ENCODE data around the gene GDI1. TPM values are rescaled to one million over a fixed set of nuclear protein-coding genes. Genes with fewer than 3 reads are reported as not detected.
A peak's percentile ranks its signal among the peaks of the same experiment; 100 is the strongest.

Gene GDI1
- total RNA-seq, 3 donors from 2014 or later (not counting 1 experiment from before 2014, with no cell fraction given) = 138 to 174 (median 140) TPM

- no peak overlapping the region for H3K4me3 ChIP-seq (ENCODE audit: low read length)
- Mint-ChIP-seq H3K36me3 (no peaks in the 10 kb centered on the region), H3K4me1 (peaks cover 0 to 12% of the 10 kb centered on the region in 2 donors), H3K9me3 (no peaks in the 10 kb centered on the region), H3K4me3 (no peak overlapping the region), H3K27me3 (ENCODE audit: low read depth in 2 of 2) (no peaks in the 10 kb centered on the region), H3K27ac (no peak overlapping the region)
- ATAC-seq (no peak), DNase-seq (no peak)
- intact Hi-C loops (cut with micrococcal nuclease) = no loop called here
- H3K36me3 ChIP-seq (ENCODE audit: control insufficient read depth, insufficient read depth, low read length) = peaks cover 13% of the 10 kb centered on the region
- 100% methylated on average over 1 of the region's 5 CpGs for WGBS (ENCODE audit: insufficient coverage)
- peaks cover 38% of the 10 kb centered on the region for H3K4me1 ChIP-seq (ENCODE audit: control insufficient read depth, insufficient read depth, low read length)
- H3K9me3 ChIP-seq (ENCODE audit: control insufficient read depth, insufficient read depth, low read length) = no peaks in the 10 kb centered on the region
- no peak overlapping the region for H3K27ac ChIP-seq (ENCODE audit: low read length)
- H3K27me3 ChIP-seq (ENCODE audit: control insufficient read depth, insufficient read depth, low read length) = no peaks in the 10 kb centered on the region
- TF ChIP-seq CTCF (IDR thresholded peaks at IDR 0.05) = no peak
These were observed 44.2 kb downstream of the GDI1 start for GRCh38 chrX:154481195-154481594.

- DNase-seq (no peak), ATAC-seq (no peak)
- H3K36me3 Mint-ChIP-seq = no peaks in the 10 kb centered on the region
- H3K9me3 Mint-ChIP-seq = no peaks in the 10 kb centered on the region
- no peaks in the 10 kb centered on the region for H3K27me3 ChIP-seq (ENCODE audit: control insufficient read depth, insufficient read depth, low read length)
- H3K27ac Mint-ChIP-seq = no peak overlapping the region
- WGBS (ENCODE audit: insufficient coverage) = 90% methylated on average over 12 of the region's 14 CpGs
- H3K27me3 Mint-ChIP-seq (ENCODE audit: low read depth in 2 of 2) = no peaks in the 10 kb centered on the region
- no peak overlapping the region for H3K4me3 Mint-ChIP-seq
- H3K36me3 ChIP-seq (ENCODE audit: control insufficient read depth, insufficient read depth, low read length) = peaks cover 13% of the 10 kb centered on the region
- no peaks in the 10 kb centered on the region for H3K9me3 ChIP-seq (ENCODE audit: control insufficient read depth, insufficient read depth, low read length)
- intact Hi-C loops (cut with micrococcal nuclease) = no loop called here
- H3K4me3 ChIP-seq (ENCODE audit: low read length) = no peak overlapping the region
- no peak overlapping the region for H3K27ac ChIP-seq (ENCODE audit: low read length)
- TF ChIP-seq CTCF (IDR thresholded peaks at IDR 0.05) = no peak
- peaks cover 42% of the 10 kb centered on the region for H3K4me1 ChIP-seq (ENCODE audit: control insufficient read depth, insufficient read depth, low read length)
- peaks cover 0 to 14% of the 10 kb centered on the region in 2 donors for H3K4me1 Mint-ChIP-seq
These were observed 45.1 kb downstream of the GDI1 start for GRCh38 chrX:154481911-154482601.

- H3K9me3 ChIP-seq (ENCODE audit: control insufficient read depth, insufficient read depth, low read length) = no peaks in the 10 kb centered on the region
- no peak overlapping the region for H3K4me3 ChIP-seq (ENCODE audit: low read length)
- no peak overlapping the region for H3K27ac ChIP-seq (ENCODE audit: low read length)
- H3K4me1 ChIP-seq (ENCODE audit: control insufficient read depth, insufficient read depth, low read length) = peaks cover 49% of the 10 kb centered on the region
- DNase-seq = no peak
- WGBS (ENCODE audit: insufficient coverage) = 88% methylated on average over 7 of the region's 7 CpGs
- H3K4me3 Mint-ChIP-seq = no peak overlapping the region
- no peaks in the 10 kb centered on the region for H3K27me3 ChIP-seq (ENCODE audit: control insufficient read depth, insufficient read depth, low read length)
- H3K27me3 Mint-ChIP-seq (ENCODE audit: low read depth in 2 of 2) = no peaks in the 10 kb centered on the region
- H3K36me3 Mint-ChIP-seq = no peaks in the 10 kb centered on the region
- H3K9me3 Mint-ChIP-seq = no peaks in the 10 kb centered on the region
- TF ChIP-seq CTCF (IDR thresholded peaks at IDR 0.05) = no peak
- intact Hi-C loops (cut with micrococcal nuclease) = no loop called here
- H3K36me3 ChIP-seq (ENCODE audit: control insufficient read depth, insufficient read depth, low read length) = peaks cover 16% of the 10 kb centered on the region
- no peak for ATAC-seq
- H3K27ac Mint-ChIP-seq = no peak overlapping the region
- H3K4me1 Mint-ChIP-seq = peaks cover 3 to 17% of the 10 kb centered on the region in 2 donors
These were observed 45.8 kb downstream of the GDI1 start for GRCh38 chrX:154482786-154483185.

GRCh38 chrX:154483325-154483724 lies 46.4 kb downstream of the GDI1 start:
- Histone ChIP-seq H3K4me1 (ENCODE audit: control insufficient read depth, insufficient read depth, low read length) (peaks cover 46% of the 10 kb centered on the region), H3K36me3 (ENCODE audit: control insufficient read depth, insufficient read depth, low read length) (peaks cover 17% of the 10 kb centered on the region), H3K27me3 (ENCODE audit: control insufficient read depth, insufficient read depth, low read length) (no peaks in the 10 kb centered on the region), H3K9me3 (ENCODE audit: control insufficient read depth, insufficient read depth, low read length) (no peaks in the 10 kb centered on the region), H3K4me3 (ENCODE audit: low read length) (no peak overlapping the region), H3K27ac (ENCODE audit: low read length) (no peak overlapping the region)
- H3K9me3 Mint-ChIP-seq = no peaks in the 10 kb centered on the region
- H3K27ac Mint-ChIP-seq = no peak overlapping the region
- intact Hi-C loops (cut with micrococcal nuclease) = no loop called here
- ATAC-seq (no peak), DNase-seq (no peak)
- WGBS (ENCODE audit: insufficient coverage) = 75% methylated on average over 6 of the region's 7 CpGs
- peak overlapping the region; percentile 17 for H3K4me3 Mint-ChIP-seq
- H3K4me1 Mint-ChIP-seq = peaks cover 7 to 21% of the 10 kb centered on the region in 2 donors
- H3K27me3 Mint-ChIP-seq (ENCODE audit: low read depth in 2 of 2) = no peaks in the 10 kb centered on the region
- H3K36me3 Mint-ChIP-seq = no peaks in the 10 kb centered on the region
- TF ChIP-seq CTCF (IDR thresholded peaks at IDR 0.05) = no peak

Data from natural killer cell (primary cell).